Lung microvascular endothelial cell (primary cell): ENCODE data around the gene CEP43. TPM values are rescaled to one million over a fixed set of nuclear protein-coding genes. Genes with fewer than 3 reads are reported as not detected.

ENCODE experiments used
- DNase-seq, 2 donors: peaks; one replicate each; pipeline versions ENCODE4 v3.0.0 to v3.0.0-alpha.2; 2010; ENCODE audit warnings: low read depth in 2 of 2
- total RNA-seq: library from RNA; depleted of rRNA; stranded (reverse); fragments of >200 nt; gene quantifications from 2 replicates; pipeline ENCODE4 v1.2.1, GENCODE V29; 2014

Gene CEP43, protein sequence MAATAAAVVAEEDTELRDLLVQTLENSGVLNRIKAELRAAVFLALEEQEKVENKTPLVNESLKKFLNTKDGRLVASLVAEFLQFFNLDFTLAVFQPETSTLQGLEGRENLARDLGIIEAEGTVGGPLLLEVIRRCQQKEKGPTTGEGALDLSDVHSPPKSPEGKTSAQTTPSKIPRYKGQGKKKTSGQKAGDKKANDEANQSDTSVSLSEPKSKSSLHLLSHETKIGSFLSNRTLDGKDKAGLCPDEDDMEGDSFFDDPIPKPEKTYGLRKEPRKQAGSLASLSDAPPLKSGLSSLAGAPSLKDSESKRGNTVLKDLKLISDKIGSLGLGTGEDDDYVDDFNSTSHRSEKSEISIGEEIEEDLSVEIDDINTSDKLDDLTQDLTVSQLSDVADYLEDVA
- 7.0 and 10.5 TPM in 2 replicates for total RNA-seq

- DNase-seq = peak; percentile 98
Observed at GRCh38 chr6:166999145-166999883, at the start of gene CEP43. Gene CEP43 (plus strand): TSS chr6:166999397. CDS start chr6:166999413, 16 bp downstream.

DNA sequence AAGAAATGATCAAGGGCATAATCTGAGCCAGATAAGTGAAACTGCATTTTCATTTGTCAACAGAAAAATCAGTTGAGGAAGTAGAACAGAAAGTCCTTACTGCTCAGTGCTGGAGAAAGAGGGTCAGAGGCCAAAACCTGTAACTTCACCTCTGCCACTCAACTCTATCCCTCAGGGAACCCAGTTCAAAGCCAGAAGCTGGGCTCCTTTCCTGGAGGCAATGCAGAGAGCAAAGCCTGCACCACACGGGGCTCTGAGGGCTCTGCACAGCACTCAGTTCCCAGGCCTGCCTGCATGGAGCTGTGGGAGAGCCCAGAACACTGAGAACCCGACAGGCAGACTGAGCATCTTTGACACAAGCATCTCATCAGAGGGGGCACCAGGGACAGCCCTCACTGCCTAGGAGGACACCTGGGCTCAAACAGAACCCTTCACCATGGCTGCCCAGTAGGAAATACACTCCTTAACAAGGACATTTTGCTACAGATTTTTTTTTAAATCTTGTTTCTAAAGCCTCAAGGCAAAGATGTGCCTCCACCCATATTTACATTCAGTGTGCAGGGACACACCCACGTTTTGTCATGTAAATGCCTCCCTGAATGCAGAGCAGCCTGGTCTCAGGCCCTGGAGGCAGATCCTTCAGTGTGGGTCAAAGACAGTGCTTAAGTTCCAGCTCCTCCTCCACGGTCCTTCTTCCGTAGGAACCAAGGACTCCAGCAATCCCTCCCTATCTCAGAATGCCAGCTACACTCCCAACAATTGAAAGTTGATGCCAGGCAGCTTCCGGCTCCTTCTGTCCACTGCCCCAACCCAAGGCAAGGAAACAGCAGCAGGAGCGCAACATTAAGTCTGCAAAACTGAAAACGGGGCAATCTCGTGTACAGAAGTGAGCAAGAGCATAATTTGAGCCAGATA, 49.4 kb upstream of the CEP43 start:
- no peak for DNase-seq

- no peak for DNase-seq
Observed at GRCh38 chr6:166950443-166950821, 48.8 kb upstream of the CEP43 start.

DNA sequence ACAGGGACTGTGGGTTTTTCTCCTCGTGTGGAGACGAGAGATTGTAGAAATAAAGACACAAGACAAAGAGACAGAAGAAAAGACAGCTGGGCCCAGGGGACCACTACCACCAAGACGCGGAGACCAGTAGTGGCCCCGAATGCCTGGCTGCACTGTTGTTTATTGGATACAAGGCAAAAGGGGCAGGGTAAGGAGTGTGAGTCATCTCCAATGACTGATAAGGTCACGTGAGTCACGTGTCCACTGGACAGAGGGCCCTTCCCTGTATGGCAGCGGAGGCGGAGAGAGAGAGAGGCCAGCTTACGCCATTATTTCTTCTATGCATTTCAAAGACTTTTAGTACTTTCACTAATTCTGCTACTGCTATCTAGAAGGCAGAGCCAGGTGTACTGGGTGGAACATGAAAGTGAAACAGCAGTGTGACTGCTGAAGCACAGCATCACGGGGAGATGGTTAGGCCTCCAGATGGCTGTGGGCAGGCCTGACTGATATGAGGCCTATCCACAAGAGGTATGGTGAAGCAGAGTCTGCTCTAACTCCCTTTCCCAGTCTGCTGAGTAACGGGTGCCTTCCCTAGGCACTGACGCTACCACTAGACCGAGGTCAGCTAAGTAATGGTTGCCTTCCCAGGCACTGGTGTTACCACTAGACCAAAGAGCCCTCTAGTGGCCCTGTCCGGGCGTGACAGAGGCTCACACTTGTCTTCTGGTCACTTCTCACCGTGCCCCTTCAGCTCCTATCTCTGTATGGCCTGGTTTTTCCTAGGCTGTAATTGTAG, 48.1 kb upstream of the CEP43 start:
- DNase-seq = peak; percentile 63 to 74

- no peak for DNase-seq
Observed at GRCh38 chr6:166951670-166952060, 47.5 kb upstream of the CEP43 start.

GRCh38 chr6:166952121-166952520, 47.1 kb upstream of the CEP43 start:
- no peak for DNase-seq

DNA sequence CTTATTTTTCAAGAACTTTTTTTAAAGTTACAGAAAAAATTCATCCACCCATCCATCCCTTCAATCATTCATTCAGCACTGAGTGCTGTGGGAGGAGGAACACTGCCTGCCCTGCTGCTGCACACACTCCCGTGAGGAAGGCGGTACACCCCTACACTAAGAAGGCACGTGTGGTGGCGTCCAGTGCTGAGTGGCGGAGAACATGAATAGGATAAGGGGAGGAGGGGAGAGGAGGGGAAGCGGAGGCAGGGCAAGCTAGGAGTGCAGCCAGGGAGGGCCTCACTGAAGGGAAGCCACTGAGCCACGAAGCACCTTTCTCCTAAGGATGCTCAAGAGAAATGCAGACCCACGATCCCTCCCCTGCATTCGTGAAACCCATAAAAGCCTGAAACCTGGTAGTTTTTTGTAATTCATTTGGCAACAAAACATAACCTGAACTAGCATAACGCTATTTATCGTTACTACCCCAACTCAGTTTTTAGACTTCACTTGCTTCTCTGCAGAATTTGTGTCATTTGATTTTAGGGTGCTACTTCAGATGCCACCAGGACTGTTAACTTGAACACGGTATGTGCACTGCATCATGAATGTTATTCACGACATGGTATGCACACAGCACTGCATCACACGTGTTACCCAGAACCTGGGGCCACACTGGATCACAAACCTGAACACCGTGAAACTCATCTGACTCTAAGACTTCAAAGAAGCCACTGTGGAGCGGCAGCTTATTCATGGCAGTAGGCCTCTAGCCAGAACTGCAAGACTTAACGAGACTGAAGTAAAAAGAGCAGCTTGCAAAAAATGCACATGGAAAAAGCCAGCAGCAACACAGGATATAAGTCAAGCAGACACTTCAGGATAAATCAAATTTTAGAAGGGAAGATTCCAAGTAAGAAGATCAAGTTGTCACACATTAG, 46.4 kb upstream of the CEP43 start:
- no peak for DNase-seq

GRCh38 chr6:166954118-166954713, 45.0 kb upstream of the CEP43 start:
- DNase-seq = no peak

DNA sequence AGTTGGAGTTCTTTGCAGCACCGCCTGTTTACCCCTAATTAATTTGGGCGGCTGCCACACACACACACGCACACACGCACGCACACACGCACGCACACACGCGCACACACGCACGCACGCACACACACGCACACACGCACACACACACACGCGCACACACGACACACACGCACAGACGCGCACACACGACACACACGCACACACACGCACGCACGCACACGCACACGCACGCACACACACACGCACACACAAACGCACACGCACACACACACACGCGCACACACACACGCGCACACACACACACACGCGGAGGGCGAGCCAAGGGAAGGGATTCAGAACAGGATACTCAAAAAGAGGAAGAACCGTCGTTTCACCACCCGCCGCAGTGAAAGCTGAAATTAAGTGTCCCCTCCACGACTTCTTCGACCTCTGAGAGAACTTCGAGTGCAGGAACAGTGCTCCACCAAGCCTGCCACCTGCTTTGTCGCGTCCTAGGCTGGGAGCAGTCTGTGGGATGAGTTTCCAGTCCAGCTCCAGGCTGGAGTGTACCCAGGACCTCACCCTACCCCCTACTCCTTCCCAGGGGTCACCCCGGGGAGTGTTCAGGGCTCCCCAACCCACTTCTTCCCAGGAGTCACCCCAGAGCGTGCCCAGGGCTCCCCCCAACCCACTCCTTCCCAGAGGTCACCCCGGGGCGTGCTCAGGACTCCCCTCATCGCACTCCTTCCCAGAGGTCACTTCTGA, 43.9 kb upstream of the CEP43 start:
- DNase-seq = no peak

DNA sequence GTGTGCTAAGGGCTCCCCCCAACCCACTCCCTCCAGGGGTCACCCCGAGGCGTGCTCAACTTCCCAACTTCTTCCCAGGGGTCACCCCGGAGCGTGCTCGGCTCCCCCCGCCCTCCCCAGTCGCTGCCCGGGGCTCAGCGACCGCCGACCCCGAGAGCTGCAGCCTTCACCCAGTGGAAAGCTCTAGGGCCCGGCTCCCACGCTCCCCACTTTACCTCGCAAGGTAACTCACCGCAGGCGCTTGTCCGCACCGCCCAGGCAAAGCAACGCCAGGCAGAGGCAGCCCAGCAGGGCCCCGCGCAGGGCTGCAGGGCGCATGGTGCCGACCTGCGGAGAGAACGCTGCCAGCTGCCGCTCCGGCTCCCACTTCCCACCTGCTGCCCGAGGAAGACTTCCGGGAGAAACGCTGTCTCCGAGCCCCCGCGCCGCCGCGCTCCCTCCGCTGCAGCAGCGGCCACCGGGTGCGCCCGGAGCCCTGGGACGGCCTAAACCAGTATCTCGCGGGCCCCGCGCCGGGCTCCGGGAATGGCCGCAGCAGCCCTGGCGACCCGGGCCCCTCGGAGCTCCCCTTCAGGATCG, 43.2 kb upstream of the CEP43 start:
- DNase-seq = no peak

DNA sequence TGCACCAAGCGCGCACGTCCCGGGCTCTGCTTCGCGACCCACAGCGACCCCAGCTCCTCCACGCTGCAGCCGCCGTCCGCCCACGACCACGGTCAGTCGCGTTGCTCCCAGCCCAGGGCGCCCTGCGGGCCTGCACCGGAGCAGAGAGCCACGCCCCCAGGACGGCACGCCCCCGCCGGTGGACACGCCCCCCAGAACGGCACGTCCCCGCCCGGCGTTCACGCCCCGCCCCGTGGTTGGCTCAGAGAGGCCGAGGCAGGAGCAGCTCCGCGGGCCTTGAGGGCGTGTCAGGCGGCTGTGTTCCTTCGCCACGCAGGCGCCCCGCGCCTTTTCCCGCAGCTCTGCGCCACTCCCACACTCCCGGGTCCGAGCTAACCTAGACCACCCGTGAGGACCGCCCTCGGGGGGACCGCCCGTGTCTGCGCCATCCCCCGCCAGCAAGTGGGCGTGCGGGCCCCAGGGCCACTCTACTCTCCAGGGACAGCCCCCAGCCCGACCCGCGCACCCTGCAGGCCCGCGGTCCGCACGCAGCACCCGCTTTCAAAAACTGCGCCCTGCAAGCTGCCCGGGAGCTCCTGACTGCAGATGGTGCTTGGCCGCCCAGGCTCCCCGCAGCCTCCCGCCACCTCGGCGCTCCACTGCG, 42.6 kb upstream of the CEP43 start, which contains the start of gene RNASET2:
Gene RNASET2 (minus strand): TSS at position 107 of the 643 bp plus-strand sequence. CDS start 368 bp downstream, outside the sequence.
- peak; percentile 92 for DNase-seq

DNA sequence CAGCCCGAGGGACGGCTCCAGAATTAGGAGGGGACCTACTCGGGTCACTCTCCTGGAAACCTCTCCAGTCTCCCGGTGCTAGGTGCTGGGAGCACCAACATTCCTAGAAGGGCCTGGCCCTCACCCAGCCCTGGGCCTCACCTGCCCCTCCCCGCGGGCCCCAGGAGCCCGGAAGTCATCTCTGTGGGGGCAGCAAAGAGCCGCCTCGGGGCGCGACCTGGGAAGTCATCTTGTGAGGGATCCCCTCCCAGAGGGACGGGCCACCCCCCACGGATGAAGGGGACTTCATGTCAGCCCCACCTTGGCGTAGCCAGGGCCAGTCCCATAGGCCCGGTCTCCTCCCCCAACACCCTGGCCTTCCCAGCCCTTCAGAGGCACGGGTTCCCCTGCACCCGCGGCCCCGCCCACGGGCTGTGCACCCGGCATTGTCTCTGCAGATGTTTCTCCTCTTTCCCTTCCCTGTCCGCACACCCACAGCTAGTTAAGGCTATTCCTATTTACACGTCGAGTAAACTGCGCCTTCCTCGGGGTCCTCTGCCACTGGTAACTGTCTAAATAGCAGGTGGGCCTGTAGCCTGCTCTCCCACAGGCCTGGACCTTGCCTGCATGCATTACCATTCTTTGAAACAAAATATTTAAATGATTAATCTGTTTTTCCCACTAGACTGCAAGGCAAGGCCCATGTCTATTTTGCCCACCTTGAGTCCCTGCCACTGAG, 42.0 kb upstream of the CEP43 start:
- DNase-seq = no peak

GRCh38 chr6:166957805-166958076, 41.5 kb upstream of the CEP43 start:
- DNase-seq = no peak

- peak; percentile 26 to 72 for DNase-seq
Observed at GRCh38 chr6:166958926-166959861, 40.0 kb upstream of the CEP43 start.

GRCh38 chr6:166959911-166960608, 39.1 kb upstream of the CEP43 start:
- DNase-seq = peak; percentile 25 to 76

GRCh38 chr6:166960609-166960978, 38.6 kb upstream of the CEP43 start:
- DNase-seq = no peak
